ENCODE measurements around the gene CCDC154. TPM values are rescaled to one million over a fixed set of nuclear protein-coding genes. Genes with fewer than 3 reads are reported as not detected.
"Not testable (repeated sequence)": the region's sequence is repeated elsewhere in the genome, so short reads cannot be mapped to it uniquely, and the experiment has no call there.

Gene CCDC154
- total RNA-seq, 2 donors from 2014 or later = 0.63 to 0.81 TPM

- no peak overlapping the region for H3K4me3 ChIP-seq
- H3K9me3 ChIP-seq = no peaks in the 10 kb centered on the region
- H3K27ac ChIP-seq = no peak overlapping the region
- ATAC-seq (ENCODE audit: insufficient number of reproducible peaks, low FRiP score, low read depth) = no peak
- DNase-seq (ENCODE audit: low spot score) = no peak
- peaks cover 14% of the 10 kb centered on the region for H3K36me3 ChIP-seq
- H3K27me3 ChIP-seq (replicated peaks; ENCODE audit: insufficient read depth) = no peaks in the 10 kb centered on the region
- no peak for TF ChIP-seq CTCF (IDR thresholded peaks at IDR 0.05)
- H3K4me1 ChIP-seq (ENCODE audit: control insufficient read depth in 1 of 2, low read depth in 2 of 2) = no peaks in the 10 kb centered on the region
These were observed 568 bp upstream of the CCDC154 start for GRCh38 chr16:1444730-1445517.

GRCh38 chr16:1443403-1443973 is 868 bp downstream of the CCDC154 start:
- no peak overlapping the region for H3K27ac ChIP-seq
- DNase-seq (ENCODE audit: low spot score) (no peak), ATAC-seq (ENCODE audit: insufficient number of reproducible peaks, low FRiP score, low read depth) (no peak)
- H3K9me3 ChIP-seq = no peaks in the 10 kb centered on the region
- no peaks in the 10 kb centered on the region for H3K27me3 ChIP-seq (replicated peaks; ENCODE audit: insufficient read depth)
- H3K4me1 ChIP-seq (ENCODE audit: control insufficient read depth in 1 of 2, low read depth in 2 of 2) = no peaks in the 10 kb centered on the region
- H3K36me3 ChIP-seq = peaks cover 6% of the 10 kb centered on the region
- H3K4me3 ChIP-seq = no peak overlapping the region
- no peak for TF ChIP-seq CTCF (IDR thresholded peaks at IDR 0.05)

- H3K9me3 ChIP-seq = no peaks in the 10 kb centered on the region
- no peak for TF ChIP-seq CTCF (IDR thresholded peaks at IDR 0.05)
- no peaks in the 10 kb centered on the region for H3K4me1 ChIP-seq (ENCODE audit: control insufficient read depth in 1 of 2, low read depth in 2 of 2)
- no peak overlapping the region for H3K4me3 ChIP-seq
- peaks cover 3% of the 10 kb centered on the region for H3K36me3 ChIP-seq
- ATAC-seq (ENCODE audit: insufficient number of reproducible peaks, low FRiP score, low read depth) (no peak), DNase-seq (ENCODE audit: low spot score) (no peak)
- no peaks in the 10 kb centered on the region for H3K27me3 ChIP-seq (replicated peaks; ENCODE audit: insufficient read depth)
- H3K27ac ChIP-seq = no peak overlapping the region
These were observed 1.7 kb downstream of the CCDC154 start for GRCh38 chr16:1442697-1443096.

GRCh38 chr16:1441391-1441829 is 2.9 kb downstream of the CCDC154 start:
- no peaks in the 10 kb centered on the region for H3K9me3 ChIP-seq
- no peak overlapping the region for H3K27ac ChIP-seq
- DNase-seq (ENCODE audit: low spot score) (no peak), ATAC-seq (ENCODE audit: insufficient number of reproducible peaks, low FRiP score, low read depth) (no peak)
- no peak overlapping the region for H3K4me3 ChIP-seq
- no peak for TF ChIP-seq CTCF (IDR thresholded peaks at IDR 0.05)
- no peaks in the 10 kb centered on the region for H3K27me3 ChIP-seq (replicated peaks; ENCODE audit: insufficient read depth)
- no peaks in the 10 kb centered on the region for H3K4me1 ChIP-seq (ENCODE audit: control insufficient read depth in 1 of 2, low read depth in 2 of 2)
- no peaks in the 10 kb centered on the region for H3K36me3 ChIP-seq

GRCh38 chr16:1439699-1440074 is 4.7 kb downstream of the CCDC154 start:
- not testable (repeated sequence) for ATAC-seq (ENCODE audit: insufficient number of reproducible peaks, low FRiP score, low read depth); H3K9me3 ChIP-seq; H3K4me1 ChIP-seq (ENCODE audit: control insufficient read depth in 1 of 2, low read depth in 2 of 2); H3K27me3 ChIP-seq (replicated peaks; ENCODE audit: insufficient read depth); H3K27ac ChIP-seq; DNase-seq (ENCODE audit: low spot score); H3K36me3 ChIP-seq; H3K4me3 ChIP-seq

All from thoracic aorta (tissue), 2 donors.